ENCODE measurements around the gene GRAP2.

GRAP2 gene
- long read RNA-seq: 0 reads

- TF ChIP-seq REST (IDR thresholded peaks at IDR 0.05; ENCODE audit: insufficient replicate concordance, low read depth) (no peak), POLR2AphosphoS5 (IDR thresholded peaks at IDR 0.05; ENCODE audit: low read depth) (no peak), SPI1 (IDR thresholded peaks at IDR 0.05; ENCODE audit: borderline replicate concordance, low read depth) (no peak), GABPA (IDR thresholded peaks at IDR 0.05; ENCODE audit: low read depth) (no peak)
- TF ChIP-seq, protein P1, sequence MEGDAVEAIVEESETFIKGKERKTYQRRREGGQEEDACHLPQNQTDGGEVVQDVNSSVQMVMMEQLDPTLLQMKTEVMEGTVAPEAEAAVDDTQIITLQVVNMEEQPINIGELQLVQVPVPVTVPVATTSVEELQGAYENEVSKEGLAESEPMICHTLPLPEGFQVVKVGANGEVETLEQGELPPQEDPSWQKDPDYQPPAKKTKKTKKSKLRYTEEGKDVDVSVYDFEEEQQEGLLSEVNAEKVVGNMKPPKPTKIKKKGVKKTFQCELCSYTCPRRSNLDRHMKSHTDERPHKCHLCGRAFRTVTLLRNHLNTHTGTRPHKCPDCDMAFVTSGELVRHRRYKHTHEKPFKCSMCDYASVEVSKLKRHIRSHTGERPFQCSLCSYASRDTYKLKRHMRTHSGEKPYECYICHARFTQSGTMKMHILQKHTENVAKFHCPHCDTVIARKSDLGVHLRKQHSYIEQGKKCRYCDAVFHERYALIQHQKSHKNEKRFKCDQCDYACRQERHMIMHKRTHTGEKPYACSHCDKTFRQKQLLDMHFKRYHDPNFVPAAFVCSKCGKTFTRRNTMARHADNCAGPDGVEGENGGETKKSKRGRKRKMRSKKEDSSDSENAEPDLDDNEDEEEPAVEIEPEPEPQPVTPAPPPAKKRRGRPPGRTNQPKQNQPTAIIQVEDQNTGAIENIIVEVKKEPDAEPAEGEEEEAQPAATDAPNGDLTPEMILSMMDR (IDR thresholded peaks at IDR 0.05; ENCODE audit: insufficient read depth, low read length): no peak
- H3K4me3 ChIP-seq (replicated peaks; ENCODE audit: insufficient read depth, low read length): no peak within 1 kb of the TSS
- peak in 1 of 2 experiments; percentile 72 for DNase-seq (ENCODE audit: low read depth in 1 of 2, low spot score in 1 of 2)
- H3K27me3 ChIP-seq (ENCODE audit: insufficient read depth, poor library complexity, severe bottlenecking): no peaks in the 10 kb centered on the region
- H3K27ac ChIP-seq (replicated peaks): peak within 1 kb of the TSS; percentile 29; the same call in 1 of the 2 replicates
These were observed at the start of gene GRAP2 for GRCh38 chr22:39900306-39901227. Gene GRAP2, plus strand, starts transcription at chr22:39901084. Its CDS starts 46,023 bp downstream, at chr22:39947107.

DNA sequence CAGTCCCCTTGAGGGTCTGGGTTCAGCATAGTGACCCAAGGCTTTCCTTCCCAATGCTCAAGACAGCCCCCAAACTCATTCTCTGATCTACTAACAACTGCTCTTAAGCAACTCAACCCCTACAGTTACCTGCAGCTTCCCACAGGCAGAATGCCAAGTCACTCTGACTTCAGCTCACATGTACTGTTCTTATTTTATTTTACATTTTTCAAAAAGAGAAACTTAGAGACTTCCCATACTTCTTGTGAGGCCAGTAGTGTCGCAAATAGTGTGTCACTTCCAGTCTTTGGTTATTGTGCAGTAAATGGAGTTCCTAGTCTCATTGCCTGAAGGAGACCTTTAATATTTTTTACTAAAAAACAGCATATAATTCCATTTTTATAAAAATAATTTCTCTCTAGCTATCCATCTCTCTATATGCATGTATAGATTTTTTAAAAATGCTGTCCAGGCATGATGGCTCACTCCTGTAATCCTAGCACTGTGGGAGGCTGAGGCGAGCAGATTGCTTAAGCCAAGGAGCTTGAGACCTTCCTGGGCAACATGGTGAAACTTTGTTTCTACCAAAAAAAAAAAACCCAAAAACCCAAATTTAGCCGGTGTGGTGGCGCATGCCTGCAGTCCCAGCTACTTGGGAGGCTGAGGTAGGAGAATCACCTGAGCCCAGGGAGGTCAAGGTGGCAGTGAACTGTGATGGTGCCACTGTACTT, 49.1 kb upstream of the GRAP2 start:
- Histone ChIP-seq H3K27ac (replicated peaks) (0 out of 2 replicates have a peak overlapping the region, but pooled peaks have one; percentile 19), H3K27me3 (ENCODE audit: insufficient read depth, poor library complexity, severe bottlenecking) (no peaks in the 10 kb centered on the region), H3K4me3 (replicated peaks; ENCODE audit: insufficient read depth, low read length) (no peak overlapping the region)
- TF ChIP-seq GABPA (IDR thresholded peaks at IDR 0.05; ENCODE audit: low read depth): no peak
- TF ChIP-seq POLR2AphosphoS5 (IDR thresholded peaks at IDR 0.05; ENCODE audit: low read depth): no peak
- TF ChIP-seq, protein P1 (IDR thresholded peaks at IDR 0.05; ENCODE audit: insufficient read depth, low read length): no peak
- TF ChIP-seq REST (IDR thresholded peaks at IDR 0.05; ENCODE audit: insufficient replicate concordance, low read depth): no peak
- TF ChIP-seq SPI1 (IDR thresholded peaks at IDR 0.05; ENCODE audit: borderline replicate concordance, low read depth): no peak
- DNase-seq (ENCODE audit: low read depth in 1 of 2, low spot score in 1 of 2): peak; percentile 6 to 36

DNA sequence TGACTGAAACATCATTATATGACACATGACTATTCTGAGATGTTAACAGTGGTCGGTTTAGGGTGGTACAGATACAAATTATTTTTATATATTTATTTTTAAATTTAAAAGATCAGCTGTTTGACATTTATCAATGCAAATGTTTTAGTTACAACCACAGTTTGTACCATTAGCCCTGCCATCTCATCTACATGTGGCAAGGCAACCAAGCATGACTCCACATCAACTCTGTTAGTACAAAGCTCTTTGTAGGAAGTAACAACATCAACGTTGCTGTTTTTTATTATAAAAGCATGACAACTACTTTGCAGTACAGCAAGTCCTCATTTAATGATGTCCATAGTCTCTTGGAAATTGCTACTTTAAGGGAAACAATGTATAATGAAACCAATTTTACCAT, 48.1 kb upstream of the GRAP2 start:
- TF ChIP-seq REST (IDR thresholded peaks at IDR 0.05; ENCODE audit: insufficient replicate concordance, low read depth) (no peak), POLR2AphosphoS5 (IDR thresholded peaks at IDR 0.05; ENCODE audit: low read depth) (no peak), SPI1 (IDR thresholded peaks at IDR 0.05; ENCODE audit: borderline replicate concordance, low read depth) (no peak), GABPA (IDR thresholded peaks at IDR 0.05; ENCODE audit: low read depth) (no peak)
- TF ChIP-seq, protein P1 (IDR thresholded peaks at IDR 0.05; ENCODE audit: insufficient read depth, low read length): no peak
- Histone ChIP-seq H3K27ac (replicated peaks) (no peak overlapping the region), H3K27me3 (ENCODE audit: insufficient read depth, poor library complexity, severe bottlenecking) (no peaks in the 10 kb centered on the region), H3K4me3 (replicated peaks; ENCODE audit: insufficient read depth, low read length) (no peak overlapping the region)
- no peak for DNase-seq (ENCODE audit: low read depth in 1 of 2, low spot score in 1 of 2)
